OCI-LY1 (cell line): ENCODE results near the gene NAA11.

Experiments
- EZH2 ChIP-seq: fragments of 200-600 bp; sonication (generic), shearing (Covaris generic); IDR thresholded peaks from 2 replicates; pipeline ENCODE4 v1.8.0; 2017; ENCODE audit warnings: borderline replicate concordance, mixed run types, mild to moderate bottlenecking, antibody characterized with exemption, low read length, moderate library complexity, mixed read lengths
- TF ChIP-seq, protein P1 (sequence below): fragments of 200-600 bp; sonication (generic), shearing (Covaris generic); IDR thresholded peaks from 2 replicates; pipeline ENCODE4 v1.5.1; 2017; ENCODE audit warnings: mild to moderate bottlenecking, antibody characterized with exemption, low read length, moderate library complexity, mixed read lengths

DNA sequence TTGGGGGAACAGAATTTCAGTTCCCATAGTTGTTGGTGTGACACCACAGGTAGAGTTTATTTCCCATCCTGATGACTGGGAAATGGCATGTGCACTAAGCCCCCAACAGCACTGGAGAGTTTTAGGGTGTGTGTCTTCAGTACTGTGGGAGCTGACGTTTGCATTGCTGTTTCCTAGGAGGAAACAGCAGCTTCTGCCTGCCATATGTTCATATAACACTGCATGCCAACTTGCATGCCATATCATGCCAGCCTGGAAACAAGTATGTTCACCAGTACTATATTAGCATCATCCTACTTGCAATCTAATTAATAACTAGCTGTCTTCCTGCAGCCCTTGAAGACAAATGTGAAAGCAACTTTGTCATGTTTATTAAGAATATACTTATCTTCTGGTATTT, 58.2 kb downstream of the NAA11 start:
- TF ChIP-seq, protein P1, sequence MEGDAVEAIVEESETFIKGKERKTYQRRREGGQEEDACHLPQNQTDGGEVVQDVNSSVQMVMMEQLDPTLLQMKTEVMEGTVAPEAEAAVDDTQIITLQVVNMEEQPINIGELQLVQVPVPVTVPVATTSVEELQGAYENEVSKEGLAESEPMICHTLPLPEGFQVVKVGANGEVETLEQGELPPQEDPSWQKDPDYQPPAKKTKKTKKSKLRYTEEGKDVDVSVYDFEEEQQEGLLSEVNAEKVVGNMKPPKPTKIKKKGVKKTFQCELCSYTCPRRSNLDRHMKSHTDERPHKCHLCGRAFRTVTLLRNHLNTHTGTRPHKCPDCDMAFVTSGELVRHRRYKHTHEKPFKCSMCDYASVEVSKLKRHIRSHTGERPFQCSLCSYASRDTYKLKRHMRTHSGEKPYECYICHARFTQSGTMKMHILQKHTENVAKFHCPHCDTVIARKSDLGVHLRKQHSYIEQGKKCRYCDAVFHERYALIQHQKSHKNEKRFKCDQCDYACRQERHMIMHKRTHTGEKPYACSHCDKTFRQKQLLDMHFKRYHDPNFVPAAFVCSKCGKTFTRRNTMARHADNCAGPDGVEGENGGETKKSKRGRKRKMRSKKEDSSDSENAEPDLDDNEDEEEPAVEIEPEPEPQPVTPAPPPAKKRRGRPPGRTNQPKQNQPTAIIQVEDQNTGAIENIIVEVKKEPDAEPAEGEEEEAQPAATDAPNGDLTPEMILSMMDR, result no peak
- no peak for TF ChIP-seq EZH2
